GM23338 (cell line): ENCODE results near the gene LHX5. TPM values are rescaled to one million over a fixed set of nuclear protein-coding genes. Genes with fewer than 3 reads are reported as not detected.

Source experiments
- ATAC-seq: fragments of 200-7000 bp; cut with Tn5 transposase; 3 replicates; pipeline ENCODE4 v1.9.1; 2020
- DNase-seq: peaks from one replicate; pipeline ENCODE4 v3.0.0-alpha.2; 2015; ENCODE audit warnings: low spot score
- H2AFZ ChIP-seq: fragments of 200-600 bp; sonication (generic); 2 replicates; pipeline ENCODE4 v1.8.0; 2016; ENCODE audit warnings: antibody characterized with exemption, mild to moderate bottlenecking, moderate library complexity
- H3F3A ChIP-seq: fragments of 200-600 bp; sonication (generic); replicated peaks from 2 replicates; pipeline ENCODE4 v1.8.0; 2017; ENCODE audit warnings: antibody characterized with exemption, mixed run types, low read depth
- H3K27ac ChIP-seq: fragments of 200-600 bp; sonication (generic); 2 replicates; pipeline ENCODE4 v1.6.1; 2016; ENCODE audit warnings: low read depth
- H3K27me3 ChIP-seq: fragments of 200-600 bp; sonication (generic); 2 replicates; pipeline ENCODE4 v1.8.0; 2016; ENCODE audit warnings: mild to moderate bottlenecking, mixed run types, moderate library complexity; ENCODE audit not compliant: insufficient read depth
- H3K36me3 ChIP-seq: fragments of 200-600 bp; sonication (generic); 2 replicates; pipeline ENCODE4 v1.8.0; 2016; ENCODE audit warnings: mild to moderate bottlenecking; ENCODE audit not compliant: insufficient read depth
- H3K4me1 ChIP-seq: fragments of 200-600 bp; sonication (generic); 2 replicates; pipeline ENCODE4 v1.8.0; 2016; ENCODE audit warnings: mild to moderate bottlenecking, moderate library complexity; ENCODE audit not compliant: insufficient read depth
- H3K4me2 ChIP-seq: fragments of 200-600 bp; sonication (generic); 2 replicates; pipeline ENCODE4 v1.7.1; 2017; ENCODE audit warnings: mixed run types
- H3K4me3 ChIP-seq: fragments of 200-600 bp; sonication (generic); 2 replicates; pipeline ENCODE4 v1.6.1; 2016; ENCODE audit warnings: mixed run types
- H3K79me2 ChIP-seq: fragments of 200-600 bp; sonication (generic); replicated peaks from 2 replicates; pipeline ENCODE4 v1.8.0; 2017; ENCODE audit warnings: mild to moderate bottlenecking; ENCODE audit not compliant: insufficient read depth
- H3K9me2 ChIP-seq: fragments of 200-600 bp; sonication (generic); 2 replicates; pipeline ENCODE4 v1.8.0; 2017; ENCODE audit not compliant: insufficient read depth
- H4K20me1 ChIP-seq: fragments of 200-600 bp; sonication (generic); replicated peaks from 2 replicates; pipeline ENCODE4 v1.8.0; 2017; ENCODE audit warnings: mild to moderate bottlenecking; ENCODE audit not compliant: insufficient read depth
- H3K27ac Mint-ChIP-seq: 2 replicates; pipeline ENCODE4 v1.8.0; 2020; ENCODE audit warnings: inconsistent platforms, mild to moderate bottlenecking, moderate library complexity, mixed read lengths
- H3K27me3 Mint-ChIP-seq: 3 replicates; pipeline ENCODE4 v1.8.0; 2022; ENCODE audit warnings: low read depth, mild to moderate bottlenecking, moderate library complexity, mixed read lengths, inconsistent platforms; ENCODE audit not compliant: insufficient read depth, poor library complexity
- H3K36me3 Mint-ChIP-seq: 3 replicates; pipeline ENCODE4 v1.8.0; 2021; ENCODE audit warnings: low read depth, mild to moderate bottlenecking, inconsistent platforms, moderate library complexity, mixed read lengths
- H3K4me1 Mint-ChIP-seq: 3 replicates; pipeline ENCODE4 v1.8.0; 2020; ENCODE audit warnings: mild to moderate bottlenecking, inconsistent platforms, mixed read lengths
- H3K4me3 Mint-ChIP-seq: 3 replicates; pipeline ENCODE4 v1.8.0; 2021; ENCODE audit warnings: moderate library complexity, mild to moderate bottlenecking, inconsistent platforms, mixed read lengths
- H3K9me3 Mint-ChIP-seq: 3 replicates; pipeline ENCODE4 v1.8.0; 2020; ENCODE audit warnings: moderate library complexity, mild to moderate bottlenecking, inconsistent platforms, mixed read lengths
- EZH2 ChIP-seq: fragments of 200-600 bp; sonication (generic); IDR thresholded peaks from one replicate; pipeline ENCODE4 v1.8.0; 2017; ENCODE audit warnings: antibody characterized with exemption, mild to moderate bottlenecking, low read depth; ENCODE audit not compliant: unreplicated experiment
- EZH2phosphoT487 ChIP-seq: fragments of 200-600 bp; sonication (generic); IDR thresholded peaks from one replicate; pipeline ENCODE4 v1.8.1; 2018; ENCODE audit warnings: antibody characterized with exemption; ENCODE audit not compliant: unreplicated experiment
- JUNB ChIP-seq: IDR thresholded peaks from one replicate; pipeline ENCODE4 v1.6.1; 2016; ENCODE audit warnings: antibody characterized with exemption; ENCODE audit not compliant: unreplicated experiment
- NANOG ChIP-seq: IDR thresholded peaks from 2 replicates; pipeline ENCODE4 v1.6.1; 2016; ENCODE audit warnings: antibody characterized with exemption, borderline replicate concordance
- POLR2AphosphoS5 ChIP-seq: IDR thresholded peaks from 2 replicates; pipeline ENCODE4 v1.6.1; 2016; ENCODE audit warnings: antibody characterized with exemption, low read depth
- STAT1 ChIP-seq: IDR thresholded peaks from one replicate; pipeline ENCODE4 v1.6.1; 2016; ENCODE audit warnings: antibody characterized with exemption; ENCODE audit not compliant: unreplicated experiment
- ZNF331 ChIP-seq: fragments of 250-450 bp; sonication (Bioruptor Pico); IDR thresholded peaks from 2 replicates; pipeline ENCODE4 v1.5.0; 2020; ENCODE audit warnings: low read depth, mild to moderate bottlenecking, moderate library complexity
- polyA plus RNA-seq: library from polyadenylated mRNA; unstranded; fragments of >200 nt; fragmentation: Nextera tagmentation; extraction: Ambion mirVana; gene quantifications from 2 replicates; pipeline ENCODE4 v1.2.1, GENCODE V29; 2016
- total RNA-seq: library from RNA; depleted of rRNA; stranded (reverse); fragments of >200 nt; shearing (Covaris generic); gene quantifications from 2 replicates; pipeline ENCODE4 v1.2.3, GENCODE V29; 2014
- TF ChIP-seq, protein P1 (sequence below): IDR thresholded peaks from one replicate; pipeline ENCODE4 v1.6.1; 2018; ENCODE audit warnings: antibody characterized with exemption; ENCODE audit not compliant: unreplicated experiment
- TF ChIP-seq, protein P2 (sequence below), 2 experiments: fragments of 200-600 bp in 1 of 2; sonication (generic) in 1 of 2; conservative IDR thresholded peaks; 2 replicates each; pipeline versions ENCODE4 v1.5.1 to v1.6.1; 2016 to 2017; ENCODE audit warnings: antibody characterized with exemption in 2 of 2, low read depth in 2 of 2, mild to moderate bottlenecking in 2 of 2, moderate library complexity in 1 of 2
- TF ChIP-seq, protein P3 (sequence below): IDR thresholded peaks from 2 replicates; pipeline ENCODE4 v1.6.1; 2016; ENCODE audit warnings: antibody characterized with exemption

The LHX5 gene
- total and polyA plus RNA-seq, 2 experiments from 2014 or later: 0.18 TPM; not detected in 1

DNA sequence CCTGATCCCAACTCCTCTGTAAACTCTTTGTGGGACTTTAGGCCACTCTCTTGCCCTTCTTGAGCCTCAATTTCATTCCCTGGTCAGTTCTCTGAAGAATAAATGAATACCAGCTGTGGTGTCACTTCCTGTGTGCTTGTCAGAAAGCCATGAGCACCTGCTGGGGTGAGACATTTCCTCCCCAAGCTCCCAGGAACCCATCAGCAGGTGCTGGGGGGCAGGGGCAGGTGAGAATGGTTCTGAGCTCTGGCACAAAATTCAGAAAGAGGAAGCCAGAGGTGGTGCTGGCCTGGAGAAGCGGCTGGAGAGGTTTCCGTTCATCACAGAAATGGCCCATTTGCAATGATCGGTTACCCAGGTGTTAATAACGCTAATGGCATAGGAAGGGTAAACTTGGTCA, 14.9 kb downstream of the LHX5 start (continued):
- TF ChIP-seq, protein P1, sequence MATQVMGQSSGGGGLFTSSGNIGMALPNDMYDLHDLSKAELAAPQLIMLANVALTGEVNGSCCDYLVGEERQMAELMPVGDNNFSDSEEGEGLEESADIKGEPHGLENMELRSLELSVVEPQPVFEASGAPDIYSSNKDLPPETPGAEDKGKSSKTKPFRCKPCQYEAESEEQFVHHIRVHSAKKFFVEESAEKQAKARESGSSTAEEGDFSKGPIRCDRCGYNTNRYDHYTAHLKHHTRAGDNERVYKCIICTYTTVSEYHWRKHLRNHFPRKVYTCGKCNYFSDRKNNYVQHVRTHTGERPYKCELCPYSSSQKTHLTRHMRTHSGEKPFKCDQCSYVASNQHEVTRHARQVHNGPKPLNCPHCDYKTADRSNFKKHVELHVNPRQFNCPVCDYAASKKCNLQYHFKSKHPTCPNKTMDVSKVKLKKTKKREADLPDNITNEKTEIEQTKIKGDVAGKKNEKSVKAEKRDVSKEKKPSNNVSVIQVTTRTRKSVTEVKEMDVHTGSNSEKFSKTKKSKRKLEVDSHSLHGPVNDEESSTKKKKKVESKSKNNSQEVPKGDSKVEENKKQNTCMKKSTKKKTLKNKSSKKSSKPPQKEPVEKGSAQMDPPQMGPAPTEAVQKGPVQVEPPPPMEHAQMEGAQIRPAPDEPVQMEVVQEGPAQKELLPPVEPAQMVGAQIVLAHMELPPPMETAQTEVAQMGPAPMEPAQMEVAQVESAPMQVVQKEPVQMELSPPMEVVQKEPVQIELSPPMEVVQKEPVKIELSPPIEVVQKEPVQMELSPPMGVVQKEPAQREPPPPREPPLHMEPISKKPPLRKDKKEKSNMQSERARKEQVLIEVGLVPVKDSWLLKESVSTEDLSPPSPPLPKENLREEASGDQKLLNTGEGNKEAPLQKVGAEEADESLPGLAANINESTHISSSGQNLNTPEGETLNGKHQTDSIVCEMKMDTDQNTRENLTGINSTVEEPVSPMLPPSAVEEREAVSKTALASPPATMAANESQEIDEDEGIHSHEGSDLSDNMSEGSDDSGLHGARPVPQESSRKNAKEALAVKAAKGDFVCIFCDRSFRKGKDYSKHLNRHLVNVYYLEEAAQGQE: no peak
- no peak for TF ChIP-seq STAT1

DNA sequence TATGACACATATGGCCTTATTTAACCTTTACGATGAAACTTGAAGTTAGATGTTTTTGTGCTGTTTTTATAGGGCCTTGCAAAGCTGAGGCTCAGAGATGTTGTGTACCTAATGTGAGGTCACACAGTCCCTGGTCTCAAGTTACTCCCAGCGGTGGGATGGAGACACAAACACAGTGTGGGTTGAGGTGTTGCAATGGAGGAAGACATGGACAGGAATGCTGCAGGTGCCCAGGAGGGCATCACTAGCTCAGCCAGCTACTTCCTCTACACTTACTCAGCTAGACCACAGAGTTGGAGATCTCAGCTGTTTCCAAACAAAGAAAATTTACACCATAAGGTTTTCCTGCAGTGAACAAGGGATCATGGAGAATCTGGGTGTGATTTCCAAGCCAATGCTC, 15.5 kb downstream of the LHX5 start:
- ATAC-seq (no peak), DNase-seq (no peak)
- H4K20me1 ChIP-seq: no peaks in the 10 kb centered on the region
- no peak overlapping the region for H2AFZ ChIP-seq
- Mint-ChIP-seq H3K4me1 (peaks cover 19% of the 10 kb centered on the region), H3K9me3 (no peaks in the 10 kb centered on the region), H3K27me3 (peaks cover 16% of the 10 kb centered on the region), H3K27ac (no peak overlapping the region), H3K4me3 (no peak overlapping the region), H3K36me3 (no peaks in the 10 kb centered on the region)
- H3K36me3 ChIP-seq: no peaks in the 10 kb centered on the region
- H3K79me2 ChIP-seq: no peaks in the 10 kb centered on the region
- H3F3A ChIP-seq: no peaks in the 10 kb centered on the region
- H3K27me3 ChIP-seq: peaks cover 10% of the 10 kb centered on the region; the same call in 1 of the 2 replicates
- no peak overlapping the region for H3K27ac ChIP-seq
- H3K4me3 ChIP-seq: no peak overlapping the region
- H3K4me2 ChIP-seq: 0 out of 2 replicates have a peak overlapping the region, but pooled peaks have one; percentile 20
- peaks cover 8% of the 10 kb centered on the region; the same call in 1 of the 2 replicates for H3K4me1 ChIP-seq
- no peaks in the 10 kb centered on the region for H3K9me2 ChIP-seq
- no peak for TF ChIP-seq EZH2
- TF ChIP-seq, protein P2, sequence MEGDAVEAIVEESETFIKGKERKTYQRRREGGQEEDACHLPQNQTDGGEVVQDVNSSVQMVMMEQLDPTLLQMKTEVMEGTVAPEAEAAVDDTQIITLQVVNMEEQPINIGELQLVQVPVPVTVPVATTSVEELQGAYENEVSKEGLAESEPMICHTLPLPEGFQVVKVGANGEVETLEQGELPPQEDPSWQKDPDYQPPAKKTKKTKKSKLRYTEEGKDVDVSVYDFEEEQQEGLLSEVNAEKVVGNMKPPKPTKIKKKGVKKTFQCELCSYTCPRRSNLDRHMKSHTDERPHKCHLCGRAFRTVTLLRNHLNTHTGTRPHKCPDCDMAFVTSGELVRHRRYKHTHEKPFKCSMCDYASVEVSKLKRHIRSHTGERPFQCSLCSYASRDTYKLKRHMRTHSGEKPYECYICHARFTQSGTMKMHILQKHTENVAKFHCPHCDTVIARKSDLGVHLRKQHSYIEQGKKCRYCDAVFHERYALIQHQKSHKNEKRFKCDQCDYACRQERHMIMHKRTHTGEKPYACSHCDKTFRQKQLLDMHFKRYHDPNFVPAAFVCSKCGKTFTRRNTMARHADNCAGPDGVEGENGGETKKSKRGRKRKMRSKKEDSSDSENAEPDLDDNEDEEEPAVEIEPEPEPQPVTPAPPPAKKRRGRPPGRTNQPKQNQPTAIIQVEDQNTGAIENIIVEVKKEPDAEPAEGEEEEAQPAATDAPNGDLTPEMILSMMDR (conservative IDR thresholded peaks at IDR 0.05; ENCODE audit: low read depth in 2 of 2): no peak

DNA sequence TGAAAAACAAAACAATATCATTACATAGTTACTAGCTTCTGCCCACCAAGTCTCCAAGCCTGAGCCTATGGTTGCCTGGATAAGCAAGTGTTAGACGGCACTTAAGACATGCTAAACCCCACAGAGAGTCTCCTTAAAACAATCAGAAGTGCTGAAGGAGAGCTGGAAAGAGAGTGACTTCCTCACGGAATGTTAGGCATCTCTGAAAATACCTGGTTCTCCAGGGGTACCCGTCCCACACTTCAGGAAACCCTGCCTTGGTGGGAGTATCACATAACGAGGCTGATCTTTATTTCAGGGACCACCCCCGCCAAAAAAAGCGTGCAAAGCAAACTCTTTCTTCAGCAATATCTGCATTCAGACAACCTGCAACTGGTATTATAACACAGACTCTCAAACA, 18.3 kb downstream of the LHX5 start:
- DNase-seq (peak; percentile 37), ATAC-seq (peak; percentile 48)
- Histone ChIP-seq H2AFZ (no peak overlapping the region), H4K20me1 (0 out of 2 replicates have a peak, but pooled peaks cover 4% of the 10 kb centered on the region), H3K4me1 (peaks cover 8% of the 10 kb centered on the region; the same call in 1 of the 2 replicates), H3K9me2 (no peaks in the 10 kb centered on the region), H3K79me2 (no peaks in the 10 kb centered on the region), H3K27me3 (no peaks in the 10 kb centered on the region), H3K4me2 (no peak overlapping the region), H3F3A (no peaks in the 10 kb centered on the region), H3K36me3 (no peaks in the 10 kb centered on the region), H3K27ac (no peak overlapping the region; the same call in 1 of the 2 replicates), H3K4me3 (no peak overlapping the region)
- peaks cover 19% of the 10 kb centered on the region for H3K4me1 Mint-ChIP-seq
- H3K4me3 Mint-ChIP-seq: no peak overlapping the region
- H3K27me3 Mint-ChIP-seq: peaks cover 14% of the 10 kb centered on the region
- no peaks in the 10 kb centered on the region for H3K36me3 Mint-ChIP-seq
- no peak overlapping the region for H3K27ac Mint-ChIP-seq
- TF ChIP-seq EZH2phosphoT487: no peak
- TF ChIP-seq NANOG: no peak
- TF ChIP-seq, protein P1: no peak
- no peak for TF ChIP-seq STAT1
- no peak for TF ChIP-seq JUNB
- TF ChIP-seq, protein P3, sequence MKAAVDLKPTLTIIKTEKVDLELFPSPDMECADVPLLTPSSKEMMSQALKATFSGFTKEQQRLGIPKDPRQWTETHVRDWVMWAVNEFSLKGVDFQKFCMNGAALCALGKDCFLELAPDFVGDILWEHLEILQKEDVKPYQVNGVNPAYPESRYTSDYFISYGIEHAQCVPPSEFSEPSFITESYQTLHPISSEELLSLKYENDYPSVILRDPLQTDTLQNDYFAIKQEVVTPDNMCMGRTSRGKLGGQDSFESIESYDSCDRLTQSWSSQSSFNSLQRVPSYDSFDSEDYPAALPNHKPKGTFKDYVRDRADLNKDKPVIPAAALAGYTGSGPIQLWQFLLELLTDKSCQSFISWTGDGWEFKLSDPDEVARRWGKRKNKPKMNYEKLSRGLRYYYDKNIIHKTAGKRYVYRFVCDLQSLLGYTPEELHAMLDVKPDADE: no peak
- no peak for TF ChIP-seq ZNF331
- TF ChIP-seq POLR2AphosphoS5: no peak
- H3K9me3 Mint-ChIP-seq: no peaks in the 10 kb centered on the region
